Stimulated activated CD4-positive, alpha-beta T cell treated with anti-CD3 and anti-CD28 coated beads, Interleukin-1b, Interleukin-23, amount 100 ng/mL, for 24 hours (primary cell): ENCODE data around the gene RAB7B.

Source experiments
- DNase-seq, 4 experiments: peaks; one replicate each; pipeline ENCODE4 v3.0.0-alpha.2; 2020; ENCODE audit warnings: low read depth in 4 of 4, low spot score in 1 of 4

The RAB7B gene

DNA sequence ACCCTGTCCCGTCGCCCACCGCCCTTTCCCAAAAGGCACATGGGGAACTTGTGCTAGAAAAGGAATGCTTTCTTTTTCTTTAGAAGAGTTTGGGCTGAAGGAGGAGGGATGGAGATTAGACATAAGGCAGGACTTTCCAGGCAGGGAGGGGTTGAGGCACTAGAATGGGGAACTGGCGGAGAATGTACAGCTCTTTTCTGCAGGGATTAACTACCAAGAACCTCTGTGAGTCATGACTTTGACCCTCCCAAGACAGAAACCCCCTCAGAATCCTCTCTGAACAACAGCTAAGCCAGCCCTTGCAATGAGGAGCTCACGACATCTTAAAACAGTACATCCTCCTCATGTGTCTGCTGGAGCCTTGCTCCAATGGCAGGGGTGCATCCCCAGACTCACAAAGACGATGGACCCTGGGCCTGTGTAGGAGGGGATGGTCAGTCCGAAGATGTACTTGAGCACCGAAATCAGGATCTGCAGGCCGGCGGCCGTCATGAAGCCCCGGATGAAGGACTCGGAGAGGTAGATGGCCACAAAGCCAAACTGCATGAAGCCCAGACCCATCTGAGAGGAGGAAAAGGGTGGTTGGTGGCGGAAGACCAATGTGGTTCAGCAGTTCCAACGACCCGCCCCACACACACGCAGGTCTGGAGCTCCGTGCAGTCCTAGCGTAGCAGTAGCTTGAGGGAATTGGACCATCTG is 73.5 kb downstream of the RAB7B start:
- DNase-seq: no peak

DNA sequence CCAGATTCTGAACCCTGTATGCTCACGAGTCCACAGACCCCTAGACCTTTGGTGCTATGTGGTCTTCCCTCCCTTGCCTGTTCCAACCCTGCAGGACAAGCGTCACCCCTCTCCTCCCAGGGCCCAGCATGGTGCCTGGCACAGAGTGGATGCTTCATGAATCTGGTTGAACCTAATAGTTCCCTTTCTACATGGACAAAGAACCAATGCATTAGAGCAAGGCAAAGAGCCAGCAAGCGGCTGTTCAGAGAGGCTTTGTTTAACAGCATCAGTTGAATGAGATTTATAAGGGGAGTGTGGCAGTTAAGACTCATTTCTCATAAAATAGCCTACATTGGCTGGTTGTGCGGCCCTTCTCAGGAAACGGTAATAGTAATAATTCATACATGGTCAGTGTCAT is 74.9 kb downstream of the RAB7B start:
- DNase-seq: no peak

DNA sequence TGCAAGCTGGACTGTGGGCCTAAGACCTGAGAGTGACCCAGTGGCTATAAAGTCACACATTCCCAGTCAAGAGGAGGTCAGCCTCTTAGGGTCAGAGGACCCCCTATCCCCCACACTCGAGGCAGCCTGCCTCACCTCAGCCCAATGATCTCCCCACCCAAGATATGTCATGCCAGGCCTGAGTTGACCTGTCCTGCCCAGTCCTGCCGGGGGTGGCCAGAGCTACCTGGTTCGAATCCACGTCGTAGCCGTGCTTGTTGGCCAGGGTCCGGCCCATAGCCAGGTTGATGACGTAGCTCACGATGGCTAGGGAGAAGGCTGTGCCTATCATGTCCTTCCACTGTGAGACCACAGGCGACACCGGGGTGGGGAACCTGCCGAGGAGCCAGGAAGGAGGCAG is 75.5 kb downstream of the RAB7B start:
- DNase-seq: no peak

DNA sequence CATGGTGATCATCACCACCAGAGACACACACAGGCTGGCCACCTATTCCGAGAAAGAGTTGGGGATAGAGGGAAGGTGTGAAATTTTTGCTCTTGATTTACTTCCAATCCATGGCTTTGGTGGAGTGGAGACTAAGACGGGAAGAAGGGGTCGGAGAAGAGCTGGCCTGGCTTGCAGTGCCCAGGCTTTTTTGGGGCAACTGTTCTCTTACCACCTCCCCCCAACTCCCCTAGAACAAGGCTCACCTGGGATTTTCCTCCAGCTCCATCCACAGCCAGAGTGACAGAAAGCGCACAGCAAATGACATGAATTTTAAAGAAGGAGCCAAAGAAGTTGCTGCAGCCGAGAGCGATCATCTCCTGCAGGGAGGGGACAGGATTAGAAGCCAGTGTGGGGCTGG is 75.9 kb downstream of the RAB7B start:
- DNase-seq: no peak
